Neural progenitor cell (in vitro differentiated cells): ENCODE data around the gene SYNDIG1. TPM values are rescaled to one million over a fixed set of nuclear protein-coding genes. Genes with fewer than 3 reads are reported as not detected.

Source experiments
- DNase-seq: peaks from one replicate; pipeline ENCODE4 v3.0.0-alpha.2; 2016; ENCODE audit warnings: low spot score
- H2AFZ ChIP-seq: fragments of 200-600 bp; sonication (generic); replicated peaks from 2 replicates; pipeline ENCODE4 v1.6.1; 2016; ENCODE audit warnings: antibody characterized with exemption
- H3F3A ChIP-seq: fragments of 200-600 bp; sonication (generic); 2 replicates; pipeline ENCODE4 v1.6.1; 2016; ENCODE audit warnings: antibody characterized with exemption, low read depth
- H3K27ac ChIP-seq: fragments of 200-600 bp; sonication (generic); 2 replicates; pipeline ENCODE4 v1.5.1; 2016; ENCODE audit warnings: mild to moderate bottlenecking
- H3K27me3 ChIP-seq: fragments of 200-600 bp; sonication (generic); 2 replicates; pipeline ENCODE4 v1.6.1; 2016; ENCODE audit warnings: mild to moderate bottlenecking, moderate library complexity
- H3K36me3 ChIP-seq: fragments of 200-600 bp; sonication (generic); 2 replicates; pipeline ENCODE4 v1.5.1; 2016
- H3K4me1 ChIP-seq: fragments of 200-600 bp; sonication (generic); 2 replicates; pipeline ENCODE4 v1.6.1; 2016; ENCODE audit warnings: mixed run types
- H3K4me2 ChIP-seq: fragments of 200-600 bp; sonication (generic); 2 replicates; pipeline ENCODE4 v1.6.1; 2016
- H3K4me3 ChIP-seq: fragments of 200-600 bp; sonication (generic); 2 replicates; pipeline ENCODE4 v1.5.1; 2016
- H3K79me2 ChIP-seq: fragments of 200-600 bp; sonication (generic); 2 replicates; pipeline ENCODE4 v1.6.1; 2016; ENCODE audit warnings: low read depth
- H3K9ac ChIP-seq: fragments of 200-600 bp; sonication (generic); 2 replicates; pipeline ENCODE4 v1.6.1; 2016
- H3K9me3 ChIP-seq: fragments of 200-600 bp; sonication (generic); 2 replicates; pipeline ENCODE4 v1.5.1; 2016; ENCODE audit warnings: low read depth
- H4K20me1 ChIP-seq: fragments of 200-600 bp; sonication (generic); 2 replicates; pipeline ENCODE4 v1.6.1; 2016; ENCODE audit warnings: low read depth
- H3K27ac Mint-ChIP-seq: 3 replicates; pipeline ENCODE4 v1.8.0; 2021; ENCODE audit warnings: mixed read lengths
- H3K27me3 Mint-ChIP-seq: 2 replicates; pipeline ENCODE4 v1.8.0; 2022; ENCODE audit warnings: low read depth, mild to moderate bottlenecking, inconsistent platforms, moderate library complexity, mixed read lengths; ENCODE audit not compliant: insufficient read depth
- H3K36me3 Mint-ChIP-seq: 3 replicates; pipeline ENCODE4 v1.8.0; 2021; ENCODE audit warnings: mixed read lengths
- H3K4me1 Mint-ChIP-seq: 3 replicates; pipeline ENCODE4 v1.8.0; 2021; ENCODE audit warnings: mixed read lengths
- H3K4me3 Mint-ChIP-seq: 3 replicates; pipeline ENCODE4 v1.8.0; 2021; ENCODE audit warnings: mild to moderate bottlenecking, moderate library complexity, mixed read lengths
- H3K9me3 Mint-ChIP-seq: 3 replicates; pipeline ENCODE4 v1.8.0; 2020; ENCODE audit warnings: mixed read lengths
- CTCF ChIP-seq: fragments of 200-600 bp; sonication (generic); IDR thresholded peaks from 2 replicates; pipeline ENCODE4 v1.5.1; 2017; ENCODE audit warnings: antibody characterized with exemption, mild to moderate bottlenecking
- EZH2 ChIP-seq: fragments of 200-600 bp; sonication (generic); IDR thresholded peaks from 2 replicates; pipeline ENCODE4 v1.6.1; 2017; ENCODE audit warnings: antibody characterized with exemption, mild to moderate bottlenecking, moderate library complexity
- EZH2phosphoT487 ChIP-seq: fragments of 200-600 bp; sonication (generic); IDR thresholded peaks from 2 replicates; pipeline ENCODE4 v1.6.1; 2017; ENCODE audit warnings: antibody characterized with exemption
- total RNA-seq: library from RNA; depleted of rRNA; stranded (reverse); fragments of >200 nt; gene quantifications from 2 replicates; pipeline ENCODE4 v1.2.3, GENCODE V29; 2015; ENCODE audit warnings: low replicate concordance

Gene SYNDIG1
- total RNA-seq, 1 donor from 2014 or later, result 1.0 TPM

- peaks cover 23% of the 10 kb centered on the region for H3K4me1 Mint-ChIP-seq
- H3K4me3 Mint-ChIP-seq, result no peak overlapping the region
- Histone ChIP-seq H3K9me3 (no peaks in the 10 kb centered on the region), H3K36me3 (no peaks in the 10 kb centered on the region), H4K20me1 (no peaks in the 10 kb centered on the region), H3K27me3 (no peaks in the 10 kb centered on the region), H3F3A (peaks cover 4% of the 10 kb centered on the region), H3K9ac (no peak overlapping the region), H3K27ac (no peak overlapping the region), H2AFZ (no peak overlapping the region), H3K4me3 (no peak overlapping the region), H3K4me2 (no peak overlapping the region), H3K4me1 (no peaks in the 10 kb centered on the region), H3K79me2 (no peaks in the 10 kb centered on the region)
- H3K9me3 Mint-ChIP-seq, result no peaks in the 10 kb centered on the region
- no peak overlapping the region for H3K27ac Mint-ChIP-seq
- DNase-seq, result no peak
- H3K36me3 Mint-ChIP-seq, result no peaks in the 10 kb centered on the region
- TF ChIP-seq EZH2phosphoT487 (no peak), EZH2 (no peak), CTCF (no peak)
- peaks cover 2% of the 10 kb centered on the region for H3K27me3 Mint-ChIP-seq
These were observed 167.2 kb downstream of the SYNDIG1 start for GRCh38 chr20:24636626-24637025.

GRCh38 chr20:24637087-24637486 is 167.7 kb downstream of the SYNDIG1 start:
- Histone ChIP-seq H4K20me1 (no peaks in the 10 kb centered on the region), H3K4me3 (no peak overlapping the region)
- no peaks in the 10 kb centered on the region for H3K9me3 Mint-ChIP-seq

GRCh38 chr20:24637941-24638340 is 168.5 kb downstream of the SYNDIG1 start:
- H3K27ac Mint-ChIP-seq, result no peak overlapping the region
- no peaks in the 10 kb centered on the region for H3K36me3 Mint-ChIP-seq
- no peak overlapping the region for H3K4me2 ChIP-seq
- no peak overlapping the region for H3K4me3 ChIP-seq
- no peak overlapping the region for H3K9ac ChIP-seq
- no peaks in the 10 kb centered on the region for H4K20me1 ChIP-seq
- no peak overlapping the region for H2AFZ ChIP-seq
- no peak overlapping the region for H3K27ac ChIP-seq
- H3F3A ChIP-seq, result no peaks in the 10 kb centered on the region
- no peak overlapping the region for H3K4me3 Mint-ChIP-seq
- DNase-seq, result no peak
- H3K27me3 ChIP-seq, result no peaks in the 10 kb centered on the region
- H3K4me1 ChIP-seq, result no peaks in the 10 kb centered on the region
- no peaks in the 10 kb centered on the region for H3K9me3 Mint-ChIP-seq
- H3K9me3 ChIP-seq, result no peaks in the 10 kb centered on the region
- H3K79me2 ChIP-seq, result no peaks in the 10 kb centered on the region
- H3K27me3 Mint-ChIP-seq, result peaks cover 2% of the 10 kb centered on the region
- H3K4me1 Mint-ChIP-seq, result peaks cover 12% of the 10 kb centered on the region
- TF ChIP-seq EZH2phosphoT487, result no peak
- TF ChIP-seq CTCF, result no peak
- no peak for TF ChIP-seq EZH2
- no peaks in the 10 kb centered on the region for H3K36me3 ChIP-seq

More at GRCh38 chr20:24637087-24637486, 167.7 kb downstream of the SYNDIG1 start:
- no peaks in the 10 kb centered on the region for H3K27me3 ChIP-seq
- H3K27ac ChIP-seq, result no peak overlapping the region
- H3K27ac Mint-ChIP-seq, result no peak overlapping the region
- H3K9ac ChIP-seq, result no peak overlapping the region
- no peak overlapping the region for H3K4me2 ChIP-seq
- no peaks in the 10 kb centered on the region for H3K79me2 ChIP-seq
- no peak for TF ChIP-seq CTCF
- TF ChIP-seq EZH2, result no peak
- no peak for TF ChIP-seq EZH2phosphoT487
- peaks cover 2% of the 10 kb centered on the region for H3K27me3 Mint-ChIP-seq
- H2AFZ ChIP-seq, result no peak overlapping the region
- no peak for DNase-seq
- no peak overlapping the region for H3K4me3 Mint-ChIP-seq
- H3K9me3 ChIP-seq, result no peaks in the 10 kb centered on the region
- no peaks in the 10 kb centered on the region for H3K36me3 ChIP-seq
- peaks cover 20% of the 10 kb centered on the region for H3K4me1 Mint-ChIP-seq
- H3K4me1 ChIP-seq, result no peaks in the 10 kb centered on the region
- H3K36me3 Mint-ChIP-seq, result no peaks in the 10 kb centered on the region
- peaks cover 4% of the 10 kb centered on the region for H3F3A ChIP-seq
